Measurements from ENCODE around the gene KRTAP10-7.

KRTAP10-7 gene

DNA sequence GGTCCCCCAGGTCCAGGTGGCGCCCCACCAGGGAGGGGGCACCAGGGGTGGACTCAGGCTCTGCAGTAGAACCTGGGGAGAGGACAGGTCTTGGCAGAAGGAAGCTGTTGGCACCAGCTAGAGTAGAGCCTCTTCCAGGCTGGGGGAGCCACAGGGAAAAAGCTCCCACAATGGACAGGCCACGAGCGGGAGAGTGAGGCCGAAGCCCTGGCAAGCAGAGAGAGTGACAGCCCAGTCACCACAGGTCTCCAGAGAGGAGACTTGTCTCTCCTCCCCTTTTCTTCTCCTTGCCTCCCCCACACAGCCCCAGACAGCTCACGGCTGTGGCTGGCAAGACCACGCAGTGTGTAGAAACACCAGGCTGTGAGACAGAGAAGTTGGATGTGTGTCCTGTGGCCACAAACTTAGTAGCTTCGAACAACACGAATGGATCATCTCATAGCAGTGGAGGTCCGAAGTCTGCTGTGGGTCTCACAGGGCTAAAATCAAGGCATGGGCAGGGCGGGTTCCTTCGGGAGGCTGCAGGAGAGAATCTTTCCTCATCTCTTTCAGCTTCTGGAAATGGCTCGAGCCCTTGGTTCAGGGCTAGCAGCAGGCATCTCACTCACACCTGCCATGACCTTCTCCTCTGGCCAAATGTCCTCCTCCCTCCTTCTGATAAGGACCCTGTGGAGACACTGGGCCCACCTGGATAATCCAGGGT, 50.7 kb downstream of the KRTAP10-7 start:
- in situ Hi-C loops (cut with MboI; ENCODE audit: low sequenced_read_pairs), result no loop called here

All from hTERT RPE-1 (cell line).